Ovary (tissue), 9 donors: ENCODE data around the gene PMIS2. TPM values are rescaled to one million over a fixed set of nuclear protein-coding genes. Genes with fewer than 3 reads are reported as not detected.

ENCODE experiments used
- DNase-seq, 5 donors: peaks; one replicate each; pipeline ENCODE4 v3.0.0-alpha.2; 2019 to 2020
- H3K27ac ChIP-seq, 2 donors: fragments of 200-600 bp; one replicate each; pipeline versions ENCODE4 v1.5.1 to v1.8.0; 2019 to 2022
- H3K27me3 ChIP-seq: fragments of 200-600 bp; one replicate; pipeline ENCODE4 v1.8.0; 2022
- H3K36me3 ChIP-seq: fragments of 200-600 bp; sonication (generic); one replicate; pipeline ENCODE4 v1.5.1; 2019
- H3K4me1 ChIP-seq: one replicate; pipeline ENCODE4 v1.8.1; 2013; ENCODE audit warnings: mild to moderate bottlenecking, moderate library complexity; ENCODE audit not compliant: insufficient read depth
- H3K4me3 ChIP-seq: fragments of 200-600 bp; sonication (generic); one replicate; pipeline ENCODE4 v1.5.1; 2017
- H3K9me3 ChIP-seq, 2 donors: fragments of 200-600 bp in 1 of 2; sonication (generic) in 1 of 2; one replicate each; pipeline versions ENCODE4 v1.5.1 to v1.8.1; 2013 to 2019; ENCODE audit warnings: mild to moderate bottlenecking in 1 of 2, moderate library complexity in 1 of 2
- CTCF ChIP-seq, 3 donors: fragments of 450-650 bp in 2 of 3; fragments of 200-600 bp in 1 of 3; IDR thresholded peaks; one replicate each; pipeline versions ENCODE4 v1.5.1 to v1.8.0; 2016 to 2022; ENCODE audit warnings: antibody characterized with exemption in 3 of 3, mild to moderate bottlenecking in 1 of 3
- EP300 ChIP-seq: sonication (generic); formaldehyde crosslinking; IDR thresholded peaks from one replicate; pipeline ENCODE4 v1.6.1; 2017; ENCODE audit warnings: antibody characterized with exemption
- POLR2A ChIP-seq: fragments of 450-650 bp; IDR thresholded peaks from one replicate; pipeline ENCODE4 v1.6.1; 2017; ENCODE audit warnings: antibody characterized with exemption, mild to moderate bottlenecking, moderate library complexity
- WGBS, 3 donors: extraction: QIAGEN DNeasy Blood & Tissue Kit in 1 of 3; methylation state at CpG; one replicate each; pipeline versions ENCODE4 v1.1.5 to v1.1.7; 2013 to 2017; 5-methylcytosine and 5-hydroxymethylcytosine counted together
- intact Hi-C, 4 donors: fragments of 100-400 bp; cut with DNase I; formaldehyde crosslinking; loops; one replicate each; pipeline versions ENCODE4 v1.11.0 to v1.15.1; 2022 to 2023
- polyA plus RNA-seq, 2 donors: library from polyadenylated mRNA; stranded (reverse); fragments of 200-250 nt in 1 of 2; fragments of 350-450 nt in 1 of 2; fragmentation: Illumina TruSeq in 1 of 2; extraction: RNeasy Lipid Tissue Mini Kit (QIAGEN cat#74804) in 1 of 2; gene quantifications; one replicate each; pipeline ENCODE4 v1.2.3, GENCODE V29; 2013 to 2014
- total RNA-seq, 7 donors: library from RNA; depleted of rRNA in 2 of 7; stranded (reverse); fragments of >200 nt in 2 of 7; fragmentation: NEBNext Ultra II Directional in 3 of 7; extraction: Animal tissue kit (Norgen Biotek cat#: 25700) in 3 of 7; gene quantifications; one replicate each; pipeline versions ENCODE4 v1.1.0 to v1.2.4, GENCODE V29; 2016 to 2023
- donor health status: DM: no; HTN: no; CAD: no; lungs with moderate emphysema.
- donor health status: DM: no; HTN: no; CAD: no.
- donor health status: Bipolar disorder and iron deficiency.
- donor health status: DM: yes; HTN: yes; CAD: no.
- donor health status: DM: no; HTN: no; CAD: no.
- donor health status: DM: yes; HTN: yes; CAD: no.

Gene PMIS2
- total and polyA plus RNA-seq, 9 donors = not detected

GRCh38 chr19:35619290-35619923, 33.4 kb downstream of the PMIS2 start:
- Histone ChIP-seq H3K9me3 (no peaks in the 10 kb centered on the region), H3K27me3 (no peaks in the 10 kb centered on the region), H3K4me3 (no peak overlapping the region), H3K4me1 (no peaks in the 10 kb centered on the region), H3K27ac (no peak overlapping the region), H3K36me3 (no peaks in the 10 kb centered on the region)
- WGBS, 3 donors = 89 to 91% (median 90%) methylated on average over 12 of the region's 12 CpGs
- no peak for DNase-seq
- TF ChIP-seq CTCF (IDR thresholded peaks at IDR 0.05) = no peak
- intact Hi-C loops = loop anchor here in 2 of 4 donors (10.0 kb wide), 2 partner anchors 75 to 355 kb away; partner anchors contain the start of genes TMEM147 (in 1 of the 2) and USF2 (in 1 of the 2)

GRCh38 chr19:35620001-35620400, 34.0 kb downstream of the PMIS2 start:
- Histone ChIP-seq H3K4me3 (no peak overlapping the region), H3K4me1 (no peaks in the 10 kb centered on the region), H3K9me3 (no peaks in the 10 kb centered on the region), H3K27ac (no peak overlapping the region), H3K36me3 (no peaks in the 10 kb centered on the region), H3K27me3 (no peaks in the 10 kb centered on the region)
- TF ChIP-seq EP300 (no peak), POLR2A (no peak), CTCF (IDR thresholded peaks at IDR 0.05) (no peak)
- WGBS, 3 donors = 88 to 92% (median 88%) methylated on average over 17 of the region's 17 CpGs
- intact Hi-C loops = no loop called here
- no peak for DNase-seq

GRCh38 chr19:35621708-35622107, 35.7 kb downstream of the PMIS2 start:
- Histone ChIP-seq H3K9me3 (no peaks in the 10 kb centered on the region), H3K4me3 (no peak overlapping the region), H3K36me3 (no peaks in the 10 kb centered on the region), H3K4me1 (no peaks in the 10 kb centered on the region), H3K27me3 (no peaks in the 10 kb centered on the region), H3K27ac (no peak overlapping the region)
- DNase-seq = no peak
- WGBS, 3 donors = 78 to 88% (median 86%) methylated on average over 9 of the region's 9 CpGs
- intact Hi-C loops = no loop called here
- TF ChIP-seq CTCF (IDR thresholded peaks at IDR 0.05) = no peak
- TF ChIP-seq POLR2A = no peak
- TF ChIP-seq EP300 = no peak

- H3K36me3 ChIP-seq = no peaks in the 10 kb centered on the region
- no peak overlapping the region for H3K4me3 ChIP-seq
- DNase-seq = no peak
- H3K9me3 ChIP-seq = no peaks in the 10 kb centered on the region
- 82 to 90% (median 83%) methylated on average over 13 of the region's 13 CpGs for WGBS, 3 donors
- no peaks in the 10 kb centered on the region for H3K4me1 ChIP-seq
- TF ChIP-seq CTCF (IDR thresholded peaks at IDR 0.05) = no peak
- TF ChIP-seq POLR2A = no peak
- TF ChIP-seq EP300 = no peak
- intact Hi-C loops = no loop called here
- no peak overlapping the region for H3K27ac ChIP-seq
- H3K27me3 ChIP-seq = no peaks in the 10 kb centered on the region
Observed at GRCh38 chr19:35622750-35623149, 36.8 kb downstream of the PMIS2 start.
